GM12892 (cell line): ENCODE measurements around the gene SLC25A45.

Source experiments
- POLR2A ChIP-seq: IDR thresholded peaks from 2 replicates; pipeline ENCODE4 v1.6.1; 2011; ENCODE audit warnings: low read depth, low read length, control low read depth
- POLR2AphosphoS5 ChIP-seq: IDR thresholded peaks from 2 replicates; pipeline ENCODE4 v1.6.1; 2011; ENCODE audit warnings: low read depth, low read length, control low read depth
- TAF1 ChIP-seq: IDR thresholded peaks from 2 replicates; pipeline ENCODE4 v1.6.1; 2011; ENCODE audit warnings: low read depth, mild to moderate bottlenecking, control low read depth, low read length, borderline replicate concordance

DNA sequence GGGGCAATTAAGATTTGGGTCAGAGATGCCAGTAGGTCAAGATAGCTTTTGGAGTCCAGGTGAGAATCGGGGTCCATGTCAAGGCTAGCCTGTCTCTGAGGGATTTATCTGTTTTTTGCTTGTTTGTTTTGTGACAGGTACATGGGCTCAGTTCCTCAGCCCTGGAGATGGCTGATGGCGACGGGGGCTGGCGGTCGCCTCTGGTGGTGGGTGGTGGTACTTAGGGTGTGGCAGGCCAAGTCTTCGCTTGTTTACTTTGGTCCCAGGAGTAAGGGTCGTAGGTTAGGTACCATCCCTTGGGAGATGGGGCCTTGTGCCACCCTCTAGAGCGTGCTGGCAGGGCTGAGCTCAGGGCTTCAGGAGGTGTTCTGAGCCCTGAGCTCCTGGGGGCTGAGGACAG lies 4.7 kb downstream of the SLC25A45 start:
- TF ChIP-seq POLR2A (no peak), TAF1 (no peak), POLR2AphosphoS5 (no peak)
